NOMO-1 treated with dmso at 0.1 percent for 144 hours (cell line): ENCODE results near the gene PKP1.

Experiments used
- DNase-seq: peaks from one replicate; lab custom pipeline; 2025; ENCODE audit not compliant: unreplicated experiment; lab: John Stamatoyannopoulos, UW

Gene PKP1

GRCh38 chr1:201260648-201261311, 22.5 kb upstream of the PKP1 start:
- DNase-seq: no peak

- no peak for DNase-seq
Observed at GRCh38 chr1:201261771-201262547, 21.3 kb upstream of the PKP1 start.

- DNase-seq: no peak
Observed at GRCh38 chr1:201262963-201263608, 20.2 kb upstream of the PKP1 start.

GRCh38 chr1:201264072-201264471, 19.2 kb upstream of the PKP1 start:
- DNase-seq: no peak

GRCh38 chr1:201264554-201264953, 18.8 kb upstream of the PKP1 start:
- no peak for DNase-seq

- no peak for DNase-seq
Observed at GRCh38 chr1:201265756-201266155, 17.6 kb upstream of the PKP1 start.

GRCh38 chr1:201266276-201266675, 17.0 kb upstream of the PKP1 start:
- DNase-seq: no peak

- DNase-seq: no peak
Observed at GRCh38 chr1:201266774-201267173, 16.5 kb upstream of the PKP1 start.

GRCh38 chr1:201267481-201268229, 15.7 kb upstream of the PKP1 start:
- DNase-seq: no peak

- DNase-seq: no peak
Observed at GRCh38 chr1:201268604-201269151, 14.6 kb upstream of the PKP1 start.

- no peak for DNase-seq
Observed at GRCh38 chr1:201269281-201269680, 14.0 kb upstream of the PKP1 start.

- DNase-seq: no peak
Observed at GRCh38 chr1:201269900-201270410, 13.4 kb upstream of the PKP1 start.

- no peak for DNase-seq
Observed at GRCh38 chr1:201270616-201271390, 12.5 kb upstream of the PKP1 start.

- no peak for DNase-seq
Observed at GRCh38 chr1:201272799-201273198, 10.5 kb upstream of the PKP1 start.

GRCh38 chr1:201274616-201275252, 8.6 kb upstream of the PKP1 start:
- no peak for DNase-seq

- DNase-seq: no peak
Observed at GRCh38 chr1:201275253-201275666, 8.0 kb upstream of the PKP1 start.

GRCh38 chr1:201276891-201277290, 6.4 kb upstream of the PKP1 start:
- no peak for DNase-seq

- no peak for DNase-seq
Observed at GRCh38 chr1:201277441-201277840, 5.9 kb upstream of the PKP1 start.

GRCh38 chr1:201279313-201279712, 4.0 kb upstream of the PKP1 start:
- no peak for DNase-seq

- DNase-seq: no peak
Observed at GRCh38 chr1:201280884-201281283, 2.4 kb upstream of the PKP1 start.
